Stimulated activated naive CD4-positive, alpha-beta T cell treated with Interleukin-2 at 50 U/mL for 16 hours (primary cell): ENCODE results near the gene PLD3.
"Not testable (repeated sequence)": the region's sequence is repeated elsewhere in the genome, so short reads cannot be mapped to it uniquely, and the experiment has no call there.

Source experiments
- DNase-seq: peaks from one replicate; lab custom pipeline; 2025; lab: John Stamatoyannopoulos, UW

PLD3 gene

GRCh38 chr19:40389404-40390083 lies 41.0 kb downstream of the PLD3 start:
- DNase-seq: no peak

GRCh38 chr19:40390084-40390742 lies 41.7 kb downstream of the PLD3 start, which contains the start of gene HIPK4:
TSS of gene HIPK4 (minus strand) at chr19:40390181. CDS start at chr19:40389902, 279 bp downstream.
- no peak for DNase-seq

DNA sequence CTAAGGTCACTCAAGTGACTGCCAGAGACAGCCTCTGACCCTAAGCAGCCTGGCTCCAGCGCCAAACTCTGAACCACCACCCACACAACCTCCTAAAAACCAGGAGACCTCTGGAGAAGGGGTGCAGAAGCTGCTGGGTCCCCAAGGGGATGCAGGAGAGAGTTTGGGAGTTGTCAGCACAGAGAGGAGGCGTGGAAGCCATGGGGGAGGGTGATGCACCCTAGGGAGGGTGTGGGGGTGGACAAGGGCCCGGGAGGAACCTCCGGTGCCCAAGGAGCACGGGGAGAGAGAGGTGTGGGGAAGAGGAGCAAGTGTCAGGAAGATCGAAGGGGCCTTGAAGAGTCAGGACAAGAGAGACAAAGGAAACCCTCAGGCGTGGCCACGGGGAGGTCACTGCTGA lies 43.6 kb downstream of the PLD3 start:
- no peak for DNase-seq

- DNase-seq: no peak
These were observed 44.5 kb downstream of the PLD3 start for GRCh38 chr19:40392894-40393517.

- DNase-seq: no peak
These were observed 45.7 kb downstream of the PLD3 start for GRCh38 chr19:40393894-40394815.

DNA sequence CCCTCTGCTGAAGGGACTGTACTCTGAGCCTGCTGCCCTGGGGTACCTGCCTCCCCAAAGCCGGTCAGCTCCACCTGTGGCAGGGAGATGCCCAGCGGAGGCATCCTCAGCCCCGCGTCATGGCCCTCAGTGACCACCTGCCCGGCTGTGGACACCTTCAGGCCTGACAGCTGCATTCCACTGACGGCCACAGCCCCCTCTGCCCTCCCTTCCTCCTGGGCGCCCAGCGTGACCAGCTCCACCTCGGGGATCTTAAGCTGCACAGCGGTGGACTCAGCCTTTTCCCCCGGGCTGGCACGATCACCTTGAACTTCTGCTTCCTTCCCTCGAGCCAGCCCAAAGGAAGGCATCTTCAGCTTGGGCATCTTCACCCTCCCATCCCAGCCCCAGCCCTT lies 46.3 kb downstream of the PLD3 start:
- no peak for DNase-seq

DNA sequence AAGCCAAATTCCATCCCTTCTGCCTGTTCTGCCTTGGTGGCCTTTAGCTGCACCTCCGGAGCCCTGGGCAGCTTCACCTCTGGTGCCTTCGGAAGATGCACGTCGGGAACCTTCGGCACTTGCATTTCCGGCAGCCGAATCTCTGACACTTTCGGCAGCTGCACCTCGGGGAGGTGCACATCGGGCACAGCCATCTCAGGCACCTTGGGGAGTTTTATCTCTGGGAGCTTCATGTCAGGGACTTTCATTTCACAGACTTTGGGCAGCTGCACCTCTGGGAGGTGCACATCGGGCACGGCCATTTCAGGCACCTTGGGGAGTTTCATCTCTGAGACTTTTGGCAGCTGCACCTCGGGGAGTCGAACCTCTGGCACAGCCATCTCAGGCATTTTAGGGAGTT lies 47.5 kb downstream of the PLD3 start:
- no peak for DNase-seq

DNA sequence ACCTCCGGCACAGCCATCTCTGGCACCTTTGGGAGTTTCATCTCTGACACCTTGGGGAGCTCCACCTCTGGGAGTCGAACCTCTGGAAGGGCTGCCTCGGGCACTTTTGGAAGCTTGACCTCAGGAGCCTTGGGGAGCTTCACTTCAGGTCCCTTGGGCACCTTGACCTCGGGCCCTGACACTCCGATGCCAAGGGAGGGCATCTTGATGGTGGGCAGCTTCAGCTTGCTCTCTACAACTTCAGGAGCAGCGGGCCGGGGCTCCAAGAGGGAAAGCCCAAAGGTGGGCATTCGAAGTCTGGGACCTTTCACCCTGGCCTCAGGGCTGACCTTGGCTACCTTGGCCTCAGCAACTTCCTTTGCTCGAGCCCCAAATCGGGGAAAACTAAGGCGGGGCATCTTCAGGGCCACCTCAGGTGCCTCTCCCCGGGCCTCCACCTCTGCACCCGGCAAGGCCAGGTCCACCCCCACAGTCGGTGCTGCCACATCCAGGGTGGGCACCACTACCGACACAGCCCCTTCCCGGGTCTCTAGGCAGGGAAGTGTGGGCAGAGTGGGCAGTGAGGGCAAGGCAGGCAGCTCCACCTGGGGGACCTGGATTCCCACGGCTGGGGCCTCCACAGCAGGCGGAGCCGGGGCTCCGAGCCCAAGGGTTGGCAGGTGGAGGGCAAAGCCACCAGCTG lies 48.5 kb downstream of the PLD3 start:
- no peak for DNase-seq

GRCh38 chr19:40397568-40397906 lies 49.0 kb downstream of the PLD3 start:
- no peak for DNase-seq

GRCh38 chr19:40398417-40399131 lies 50.1 kb downstream of the PLD3 start:
- DNase-seq: peak; percentile 52

DNA sequence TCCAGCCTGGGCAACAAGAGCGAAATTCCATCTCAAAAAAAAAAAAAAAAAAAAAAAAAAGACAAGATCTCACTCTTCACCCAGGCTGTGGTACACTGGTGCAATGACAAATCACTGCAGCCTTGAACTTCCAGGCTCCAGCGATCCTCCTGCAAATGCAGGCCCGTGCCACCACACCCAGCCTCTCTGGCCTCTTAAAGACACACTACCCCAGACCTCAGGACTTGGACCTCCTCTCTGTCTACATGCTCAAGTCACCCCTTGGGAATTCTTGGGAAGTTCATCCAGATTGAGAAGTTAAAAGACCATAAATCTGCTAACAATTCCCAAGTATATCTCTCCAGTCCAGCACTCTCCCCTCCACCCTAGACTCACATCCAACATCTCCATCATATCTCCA lies 52.1 kb downstream of the PLD3 start:
- DNase-seq: no peak

DNA sequence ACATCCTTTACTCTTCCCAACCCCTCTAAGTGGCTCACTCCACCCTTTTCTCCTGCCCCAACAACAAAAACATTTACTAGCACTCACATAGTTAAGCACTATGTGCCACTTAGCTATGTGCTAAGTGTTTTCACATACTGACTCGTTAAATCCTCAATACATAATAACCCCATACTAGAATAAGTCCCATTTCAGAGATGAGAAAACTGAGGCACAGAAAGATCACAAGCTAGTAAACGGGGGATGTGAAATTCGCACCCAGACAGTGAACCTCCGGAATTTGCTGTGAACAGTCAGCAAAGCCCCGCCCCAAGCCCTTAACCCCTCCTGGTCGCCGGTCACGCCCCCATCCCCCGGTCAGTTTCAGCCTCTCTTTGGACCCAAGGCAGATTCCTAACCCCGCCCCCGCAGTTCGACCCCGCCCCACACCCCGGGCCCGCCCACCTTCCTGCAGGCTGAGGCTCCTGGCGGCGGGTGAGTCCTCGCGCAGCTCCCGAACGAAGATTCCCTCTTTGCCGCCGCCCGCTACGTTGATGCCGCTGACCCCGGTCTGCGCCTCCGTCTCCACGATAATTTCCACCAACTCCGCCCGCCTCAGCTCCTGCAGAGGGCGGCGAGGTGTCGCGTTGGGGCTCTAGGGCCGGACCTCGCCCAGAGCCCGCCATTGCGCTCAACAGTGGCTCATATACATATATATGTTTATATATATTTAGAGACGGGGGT lies 54.9 kb downstream of the PLD3 start:
- peak; percentile 77 for DNase-seq

- DNase-seq: no peak
These were observed 59.5 kb downstream of the PLD3 start for GRCh38 chr19:40407714-40408597.

DNA sequence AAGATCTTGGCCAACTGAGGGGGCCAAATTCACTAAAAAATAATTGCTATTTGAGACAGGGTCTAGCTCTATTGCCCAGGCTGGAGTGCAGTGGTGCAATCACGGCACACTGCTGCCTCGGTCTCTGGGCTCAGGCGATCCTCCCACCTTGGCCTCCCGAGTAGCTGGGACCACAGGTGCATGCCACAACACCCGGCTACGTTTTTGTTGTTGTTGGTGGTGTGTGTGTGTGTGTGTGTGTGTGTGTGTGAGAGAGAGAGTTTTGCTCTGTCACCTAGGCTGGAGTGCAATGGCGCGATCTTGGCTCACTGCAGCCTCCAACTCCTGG lies 60.1 kb downstream of the PLD3 start:
- not testable (repeated sequence) for DNase-seq

DNA sequence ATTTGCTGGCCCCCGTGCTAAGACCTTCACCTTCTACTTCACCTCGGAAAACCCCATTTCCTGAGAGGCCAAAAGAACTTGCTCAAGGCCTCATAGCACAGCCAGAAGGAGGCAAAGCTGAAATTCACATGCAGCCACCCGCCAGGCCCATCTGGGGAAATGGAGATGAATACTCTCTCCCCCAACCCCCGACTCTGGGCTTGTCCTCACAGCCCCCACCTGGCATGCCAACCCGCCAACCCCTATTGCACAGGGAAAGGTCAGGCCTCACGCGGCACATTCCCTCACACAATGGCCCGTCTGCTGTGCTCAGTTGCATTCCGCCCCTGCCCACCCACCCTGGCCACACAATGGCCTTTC lies 61.5 kb downstream of the PLD3 start:
- DNase-seq: no peak

- no peak for DNase-seq
These were observed 62.8 kb downstream of the PLD3 start for GRCh38 chr19:40411125-40411842.

- DNase-seq: no peak
These were observed 63.5 kb downstream of the PLD3 start for GRCh38 chr19:40411958-40412499.

DNA sequence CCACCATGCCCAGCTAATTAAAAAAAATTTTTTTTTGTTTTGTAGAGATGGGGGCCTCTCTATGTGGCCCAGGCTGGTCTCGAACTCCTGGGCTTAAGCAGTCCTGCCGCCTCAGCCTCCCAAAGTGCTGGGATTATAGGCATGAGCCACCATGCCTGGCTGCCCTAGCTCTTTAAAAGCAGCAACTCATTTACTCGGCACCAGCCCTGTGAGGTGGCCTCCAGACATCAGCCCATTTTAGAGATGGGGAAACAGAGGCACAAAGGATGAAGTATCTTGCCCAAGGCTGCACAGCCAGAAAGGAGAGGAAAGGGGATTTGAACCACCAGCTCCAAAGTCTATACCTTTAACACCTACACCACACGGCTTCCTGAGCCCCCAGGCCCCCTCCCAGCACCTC lies 64.4 kb downstream of the PLD3 start:
- DNase-seq: no peak
